ENCODE measurements around the gene PTBP2.

Gene PTBP2

DNA sequence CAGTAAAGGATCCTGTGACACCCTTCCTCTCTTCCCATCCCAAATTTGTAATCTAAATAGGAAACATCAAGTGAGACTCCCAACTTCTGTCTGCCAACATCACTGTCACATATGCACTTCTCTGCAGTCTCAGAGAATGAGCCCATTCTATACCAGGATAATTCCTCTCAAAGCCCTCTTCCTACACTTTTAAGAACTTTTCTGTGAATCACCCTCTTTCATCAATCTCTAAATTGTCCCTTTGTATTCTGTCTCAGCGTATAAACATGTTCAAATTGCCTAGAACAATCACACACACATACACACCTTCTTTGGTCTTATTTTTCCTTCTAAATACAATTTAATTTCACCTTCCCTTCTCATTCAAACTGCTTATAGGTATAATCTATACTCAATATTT is 111.8 kb downstream of the PTBP2 start:
- DNase-seq, result no peak

DNA sequence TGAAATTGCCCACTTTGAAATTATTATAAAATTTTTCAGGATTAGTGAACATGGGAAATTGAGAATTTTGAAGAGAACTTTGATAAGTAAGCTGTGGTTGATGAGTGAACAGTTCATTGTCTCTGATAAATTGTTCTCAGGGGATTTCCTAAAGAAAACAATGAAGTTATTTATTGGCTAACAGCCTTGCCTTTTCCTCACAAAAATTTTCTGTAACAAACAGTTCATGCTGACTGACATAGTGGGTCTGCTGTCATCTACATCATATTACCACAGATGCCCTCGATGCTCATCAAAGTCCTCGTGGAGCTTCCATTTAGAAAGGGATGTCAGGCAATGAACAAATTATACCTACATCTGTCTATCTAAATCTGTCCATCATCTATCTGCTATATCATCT is 113.4 kb downstream of the PTBP2 start:
- DNase-seq, result no peak

DNA sequence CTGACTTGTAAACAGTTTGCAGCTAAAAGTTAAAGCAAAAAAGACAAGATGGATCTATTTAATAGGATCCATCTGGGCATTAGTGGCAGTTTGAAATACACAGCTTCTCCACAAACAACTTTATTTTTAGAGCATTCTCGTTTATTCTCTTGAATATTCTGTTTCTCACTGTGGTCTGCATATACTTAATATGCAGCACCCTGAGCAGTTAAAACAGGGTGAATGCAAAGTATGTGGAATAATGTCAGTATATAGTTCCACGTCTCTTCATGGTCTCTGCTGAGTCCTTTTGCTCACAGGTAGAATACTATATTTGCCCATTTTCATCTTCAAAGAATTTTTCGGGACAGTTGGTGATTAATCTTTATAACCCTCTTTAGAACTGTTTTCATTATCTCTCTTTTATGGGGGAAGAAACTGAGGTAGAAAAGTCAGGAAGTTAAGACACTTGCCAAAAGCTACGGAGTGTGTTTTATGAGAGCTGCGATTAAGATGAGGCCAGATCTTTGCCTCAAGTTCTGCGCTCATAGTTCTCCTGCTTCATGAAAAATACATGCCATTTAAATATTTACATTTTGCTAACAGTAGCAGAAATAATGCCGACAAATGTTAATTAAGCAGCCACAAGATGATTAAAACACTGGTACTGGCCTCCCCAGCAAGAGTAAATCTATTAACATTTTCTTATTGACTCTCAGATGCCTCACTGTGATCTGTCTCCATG is 115.6 kb downstream of the PTBP2 start:
- no peak for DNase-seq

DNA sequence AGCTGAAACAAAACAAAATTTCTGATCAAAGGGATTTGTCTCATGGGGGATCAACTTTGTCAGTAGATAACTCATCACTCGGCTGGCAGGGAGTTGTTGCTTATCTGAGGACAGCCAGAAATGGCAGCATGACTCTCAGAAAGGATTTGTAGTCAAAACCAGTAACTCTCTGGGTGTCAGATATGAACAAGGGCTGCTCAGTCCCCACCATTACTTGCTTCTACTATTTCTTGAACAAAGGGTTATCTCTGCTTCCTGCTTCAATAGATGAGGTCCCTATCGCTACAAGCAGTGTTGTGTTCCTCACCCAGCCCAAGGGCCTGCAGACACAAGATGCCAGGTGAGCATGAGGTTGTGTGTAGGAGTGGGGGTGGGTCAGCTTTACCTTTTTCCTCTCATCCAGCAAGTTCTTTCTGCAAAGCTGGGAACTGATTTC is 116.2 kb downstream of the PTBP2 start:
- no peak for DNase-seq

DNA sequence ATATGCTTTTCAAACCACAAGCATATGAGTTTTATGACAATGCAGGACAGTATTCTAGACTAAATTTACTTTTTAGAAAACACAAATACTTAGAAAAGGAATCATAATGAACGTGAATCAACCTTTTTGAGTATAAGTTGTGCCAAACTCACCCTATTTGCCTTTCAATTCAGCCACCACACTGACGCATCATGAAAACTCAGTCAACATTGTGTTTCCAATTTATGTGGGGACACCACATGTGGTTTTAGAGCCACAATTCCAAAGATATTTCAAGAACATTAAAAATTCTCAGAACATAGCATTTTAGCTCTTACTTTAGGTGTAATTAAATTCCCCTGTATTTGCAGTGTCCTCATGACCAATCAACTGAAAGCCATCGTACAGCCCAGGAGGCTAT is 118.8 kb downstream of the PTBP2 start:
- no peak for DNase-seq

DNA sequence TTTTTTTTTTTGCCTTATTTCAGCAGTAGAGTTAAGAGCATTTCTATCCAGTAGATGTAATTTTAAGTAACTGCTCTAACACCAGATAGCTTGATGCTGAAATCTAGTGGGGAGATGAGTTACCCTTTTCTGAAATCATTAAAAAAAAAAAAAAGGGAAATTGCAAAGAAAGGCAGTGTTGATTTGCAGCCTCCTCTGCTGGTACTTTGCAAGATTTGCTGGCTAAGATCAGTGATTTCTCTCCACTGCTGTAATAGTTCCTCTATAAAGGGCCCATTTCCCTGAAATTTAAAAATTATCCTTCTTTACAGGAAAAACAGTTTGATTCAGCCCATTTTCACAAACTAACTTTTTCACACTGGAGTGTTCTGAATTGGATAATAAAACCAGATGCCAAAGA is 120.6 kb downstream of the PTBP2 start:
- no peak for DNase-seq

DNA sequence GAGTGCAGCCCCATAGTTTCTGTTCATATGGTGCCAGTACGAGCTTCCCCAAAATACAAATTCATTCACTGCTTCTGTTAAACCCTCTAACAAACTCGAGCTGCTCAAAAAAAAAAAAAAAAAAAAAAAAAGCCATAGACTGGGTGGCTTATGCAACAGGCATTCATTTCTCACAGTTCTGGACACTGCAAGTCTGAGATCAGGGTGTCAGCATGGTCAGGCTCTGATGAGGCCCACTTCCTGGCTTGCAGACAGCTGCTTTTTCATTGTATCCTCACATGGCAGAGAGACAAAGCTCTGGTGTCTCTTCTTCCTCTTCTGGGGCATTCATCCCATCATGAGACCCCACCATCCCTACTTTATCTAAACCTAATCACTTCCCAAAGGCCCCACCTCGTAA is 121.6 kb downstream of the PTBP2 start:
- DNase-seq, result no peak

DNA sequence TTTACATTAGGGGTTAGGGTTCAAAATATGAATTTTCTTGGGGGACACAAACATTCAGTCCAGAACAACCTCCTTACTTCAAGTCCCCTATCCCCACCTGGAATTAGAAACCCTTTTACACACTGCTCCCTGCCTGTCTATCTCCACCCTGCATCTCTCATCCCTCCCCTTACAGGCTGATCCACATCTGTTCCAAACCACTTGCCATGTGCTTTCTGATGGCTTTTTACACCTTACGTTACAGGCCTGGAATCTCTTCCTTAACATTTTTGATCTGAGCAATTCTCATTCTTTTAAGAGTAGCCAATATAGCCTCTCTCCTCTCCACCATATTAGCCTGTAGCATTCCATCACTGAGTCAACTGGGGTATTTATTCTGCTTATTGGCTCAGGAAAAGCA is 122.0 kb downstream of the PTBP2 start:
- no peak for DNase-seq

DNA sequence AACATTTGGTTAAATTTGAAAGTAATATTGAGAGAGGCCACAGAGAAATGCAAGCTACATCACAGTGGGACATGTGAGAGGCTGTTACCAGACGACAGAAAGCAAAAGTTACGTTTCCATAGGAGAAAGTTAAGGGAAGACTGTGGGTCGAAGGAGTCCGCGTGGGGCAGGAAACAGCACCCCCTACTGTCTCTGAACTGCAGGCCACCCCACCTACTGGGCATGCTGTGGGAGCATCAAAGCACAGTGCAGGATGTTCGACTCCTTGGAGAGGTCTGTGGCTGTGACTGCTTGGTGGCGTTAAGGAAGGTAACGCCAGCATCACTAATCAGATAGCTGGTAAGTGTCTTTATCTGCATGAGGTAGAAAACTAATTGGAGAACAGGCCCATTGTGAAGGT is 123.9 kb downstream of the PTBP2 start:
- DNase-seq, result no peak

DNA sequence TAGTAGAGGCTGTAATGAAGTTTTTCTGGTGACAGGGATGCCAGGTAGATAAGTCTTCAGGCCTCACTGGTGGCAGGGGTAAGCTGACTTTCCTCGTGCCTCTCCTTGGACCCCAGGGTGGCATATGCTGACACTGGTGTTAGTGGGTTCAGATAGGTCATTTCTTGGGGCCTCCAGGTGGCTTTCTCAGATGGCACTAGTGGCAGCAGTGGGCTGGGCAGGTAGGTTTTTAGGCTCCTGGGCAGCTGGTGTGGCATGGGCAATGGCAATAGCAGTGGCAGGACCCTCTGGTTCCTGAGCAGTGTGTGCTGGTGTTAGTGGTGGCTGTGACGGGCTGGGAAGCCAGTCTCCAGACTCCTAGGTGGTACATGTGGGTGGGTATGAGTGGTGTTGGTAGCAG is 140.3 kb downstream of the PTBP2 start:
- DNase-seq, result no peak

DNA sequence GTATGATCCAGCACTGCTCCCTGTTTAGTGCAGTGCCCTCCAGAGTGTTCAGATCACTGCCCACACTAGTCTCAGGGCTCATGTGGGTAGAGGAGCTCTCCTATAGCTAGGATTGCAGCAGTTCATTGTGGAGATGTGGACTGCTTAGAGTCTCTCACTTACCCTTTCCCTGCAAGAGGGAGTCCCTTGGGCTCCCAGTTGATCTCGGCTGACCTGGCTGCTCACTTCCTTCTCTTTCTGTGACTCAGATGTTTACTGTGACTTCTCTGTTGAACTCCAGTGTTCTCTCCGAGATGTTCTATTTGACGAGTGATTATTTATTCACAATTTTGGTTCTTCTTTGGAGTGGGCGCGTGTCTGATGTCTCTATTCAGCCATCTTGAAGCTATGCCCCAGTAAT is 141.9 kb downstream of the PTBP2 start:
- no peak for DNase-seq
